Measurements from ENCODE around the gene NR2E1.

GRCh38 chr6:108156938-108157233, 8.9 kb upstream of the NR2E1 start:
- TF ChIP-seq IKZF1 (conservative IDR thresholded peaks at IDR 0.05) (no peak), CTCF (IDR thresholded peaks at IDR 0.05 in 2 of 3, conservative IDR thresholded peaks at IDR 0.05 in 1 of 3; ENCODE audit: control insufficient read depth in 2 of 3, extremely low read depth in 1 of 3, insufficient read depth in 1 of 3, low read depth in 3 of 3, low read length in 3 of 3) (no peak), CBX5 (IDR thresholded peaks at IDR 0.05; ENCODE audit: low read depth) (no peak), POLR2A (IDR thresholded peaks at IDR 0.05; ENCODE audit: low read depth, low read length) (no peak), ZNF592 (IDR thresholded peaks at IDR 0.05) (no peak), ZBTB33 (IDR thresholded peaks at IDR 0.05) (no peak)

Data from GM12878 (cell line).